Body of pancreas (tissue), 2 donors: ENCODE data around the gene ORMDL2. TPM values are rescaled to one million over a fixed set of nuclear protein-coding genes. Genes with fewer than 3 reads are reported as not detected.

Experiments
- total RNA-seq, 2 donors: library from RNA; depleted of rRNA; stranded (reverse); fragments of >200 nt; gene quantifications; one replicate each; pipeline ENCODE4 v1.1.0, GENCODE V29; 2016

ORMDL2 gene
- total RNA-seq, 2 donors from 2014 or later: 6.0 to 12.5 TPM

Other genes with a start within 250 kb of the ORMDL2 start
- gene OR2AP1, start 245.6 kb upstream of the ORMDL2 start, total RNA-seq: not detected
- gene OR10P1, start 181.1 kb upstream of the ORMDL2 start, total RNA-seq: not detected
- 10 to 100 TPM; 11.4 to 52.1 TPM for gene ITGA7, start 110.1 kb upstream of the ORMDL2 start, total RNA-seq
- gene BLOC1S1, start 102.0 kb upstream of the ORMDL2 start, total RNA-seq: 100 to 1,000 TPM in 1 of 2 donors, 10 to 100 TPM in 1; 86.1 to 105 TPM
- gene RDH5, start 97.6 kb upstream of the ORMDL2 start, total RNA-seq: 10 to 100 TPM in 1 of 2 donors, 1 to 10 TPM in 1; 4.2 to 20.4 TPM
- 100 to 1,000 TPM; 341 to 511 TPM for gene CD63, start 89.0 kb upstream of the ORMDL2 start, total RNA-seq
- gene GDF11, start 74.9 kb upstream of the ORMDL2 start, total RNA-seq: under 1 TPM; 0.33 to 0.78 TPM
- gene SARNP, start 317 bp upstream of the ORMDL2 start, total RNA-seq: 10 to 100 TPM; 23.1 to 51.7 TPM
- gene DNAJC14, start 11.5 kb downstream of the ORMDL2 start, total RNA-seq: 10 to 100 TPM; 20.2 to 34.3 TPM
- 10 to 100 TPM in 1 of 2 donors, 1 to 10 TPM in 1; 3.4 to 23.4 TPM for gene MMP19, start 24.9 kb downstream of the ORMDL2 start, total RNA-seq
- gene PYM1, start 109.9 kb downstream of the ORMDL2 start, total RNA-seq: 10 to 100 TPM; 21.5 to 26.0 TPM
- 100 to 1,000 TPM in 1 of 2 donors, 10 to 100 TPM in 1; 33.3 to 128 TPM for gene DGKA, start 113.1 kb downstream of the ORMDL2 start, total RNA-seq
- 1 to 10 TPM; 1.6 to 2.6 TPM for gene PMEL, start 148.0 kb downstream of the ORMDL2 start, total RNA-seq
- 10 to 100 TPM in 1 of 2 donors, 1 to 10 TPM in 1; 8.8 to 12.5 TPM for gene CDK2, start 148.8 kb downstream of the ORMDL2 start, total RNA-seq
- gene RAB5B, start 156.0 kb downstream of the ORMDL2 start, total RNA-seq: 10 to 100 TPM; 28.3 to 33.9 TPM
- 10 to 100 TPM; 10.6 to 20.8 TPM for gene SUOX, start 179.2 kb downstream of the ORMDL2 start, total RNA-seq
- gene IKZF4, start 203.0 kb downstream of the ORMDL2 start, total RNA-seq: 1 to 10 TPM; 2.6 to 7.6 TPM
- 100 to 1,000 TPM; 215 to 405 TPM for gene RPS26, start 223.9 kb downstream of the ORMDL2 start, total RNA-seq